Lower leg skin (tissue), 4 donors: ENCODE measurements around the gene VSIR. TPM values are rescaled to one million over a fixed set of nuclear protein-coding genes. Genes with fewer than 3 reads are reported as not detected.

Experiments used
- DNase-seq, 2 donors: peaks; one replicate each; pipeline ENCODE4 v3.0.0-alpha.2; 2019; ENCODE audit warnings: low spot score in 2 of 2
- H3K4me3 ChIP-seq: fragments of 200-600 bp; sonication (generic); 2 replicates; pipeline ENCODE4 v1.5.1; 2017; ENCODE audit warnings: mild to moderate bottlenecking, low read depth; ENCODE audit not compliant: poor library complexity, severe bottlenecking
- CTCF ChIP-seq, 3 donors: fragments of 450-650 bp; IDR thresholded peaks; one replicate each; pipeline ENCODE4 v1.5.1; 2016; ENCODE audit warnings: antibody characterized with exemption in 3 of 3, mild to moderate bottlenecking in 3 of 3, moderate library complexity in 2 of 3
- POLR2A ChIP-seq, 2 donors: fragments of 450-650 bp; IDR thresholded peaks; one replicate each; pipeline ENCODE4 v1.6.1; 2016 to 2017; ENCODE audit warnings: antibody characterized with exemption in 2 of 2, mild to moderate bottlenecking in 1 of 2, moderate library complexity in 1 of 2
- WGBS, 2 donors: methylation state at CpG; one replicate each; pipeline ENCODE4 v1.1.5; 2018; 5-methylcytosine and 5-hydroxymethylcytosine counted together
- intact Hi-C: fragments of 100-400 bp; cut with DNase I; formaldehyde crosslinking; loops from one replicate; pipeline ENCODE4 v1.15.0; 2023; ENCODE audit warnings: low total_unique reads
- total RNA-seq, 4 donors: library from RNA; depleted of rRNA; stranded (reverse); fragments of >200 nt; gene quantifications; one replicate each; pipeline ENCODE4 v1.1.0, GENCODE V29; 2016

The VSIR gene
- total RNA-seq, 4 donors from 2014 or later, result 14.5 to 56.5 (median 23.2) TPM

- H3K4me3 ChIP-seq, result no peak overlapping the region
- no peak for TF ChIP-seq CTCF (IDR thresholded peaks at IDR 0.05)
- no peak for TF ChIP-seq POLR2A (IDR thresholded peaks at IDR 0.05)
- WGBS, 2 donors, result 90 to 92% methylated on average over 26 of the region's 26 CpGs
- DNase-seq, result no peak
- intact Hi-C loops, result no loop called here
These were observed 11.7 kb downstream of the VSIR start for GRCh38 chr10:71761541-71762113.

GRCh38 chr10:71761105-71761511 is 12.2 kb downstream of the VSIR start:
- no peak overlapping the region for H3K4me3 ChIP-seq
- no peak for DNase-seq
- intact Hi-C loops, result no loop called here
- TF ChIP-seq POLR2A (IDR thresholded peaks at IDR 0.05) (no peak), CTCF (IDR thresholded peaks at IDR 0.05) (no peak)
- 65 to 70% methylated on average over 3 of the region's 3 CpGs for WGBS, 2 donors

GRCh38 chr10:71757399-71757922 is 15.9 kb downstream of the VSIR start:
- no peak overlapping the region for H3K4me3 ChIP-seq
- 40 to 55% methylated on average over 2 to 8 of the region's 11 CpGs for WGBS, 2 donors
- no peak for TF ChIP-seq POLR2A (IDR thresholded peaks at IDR 0.05)
- TF ChIP-seq CTCF (IDR thresholded peaks at IDR 0.05), result no peak
- DNase-seq, result no peak
- intact Hi-C loops, result no loop called here

- DNase-seq, result no peak
- H3K4me3 ChIP-seq, result no peak overlapping the region
- TF ChIP-seq CTCF (IDR thresholded peaks at IDR 0.05) (no peak), POLR2A (IDR thresholded peaks at IDR 0.05) (no peak)
- WGBS, 2 donors, result 60 to 63% methylated on average over 12 of the region's 12 CpGs
- intact Hi-C loops, result no loop called here
These were observed 16.8 kb downstream of the VSIR start for GRCh38 chr10:71756311-71757191.

- WGBS, 2 donors, result 95% methylated on average over 15 to 16 of the region's 16 CpGs
- DNase-seq, result no peak
- intact Hi-C loops, result no loop called here
- TF ChIP-seq CTCF (IDR thresholded peaks at IDR 0.05) (no peak), POLR2A (IDR thresholded peaks at IDR 0.05) (no peak)
- no peak overlapping the region for H3K4me3 ChIP-seq
These were observed 18.0 kb downstream of the VSIR start for GRCh38 chr10:71755179-71755879.
